A549 (cell line): ENCODE measurements around the gene MED27. TPM values are rescaled to one million over a fixed set of nuclear protein-coding genes. Genes with fewer than 3 reads are reported as not detected.

Source experiments
- ATAC-seq, 2 experiments: fragments of 200-7000 bp in 1 of 2; fragments of >200 bp in 1 of 2; cut with Nextera tagmentation in 1 of 2; cut with Tn5 transposase in 1 of 2; 3 replicates each; pipeline versions ENCODE4 v1.8.0 to v1.9.1; 2018 to 2020; ENCODE audit warnings: mild to moderate bottlenecking in 1 of 2, moderate library complexity in 1 of 2
- CTCF ChIA-PET: fragments of 300-600 bp; sonication (Branson Sonifier 250); formaldehyde crosslinking; extraction: SDS; loops from one replicate; lab custom pipeline; 2021; ENCODE audit warnings: antibody characterized with exemption, inconsistent platforms; lab: Yijun Ruan, JAX
- POLR2A ChIA-PET: fragments of 350-600 bp; formaldehyde crosslinking; extraction: SDS; loops from one replicate; lab custom pipeline; 2021; ENCODE audit warnings: antibody characterized with exemption, inconsistent platforms; lab: Yijun Ruan, JAX
- DNase-seq, 2 experiments: peaks; one replicate each; pipeline versions ENCODE4 v3.0.0 to v3.0.0-alpha.2; 2011 to 2016; ENCODE audit warnings: low read depth in 1 of 2, low spot score in 1 of 2
- FAIRE-seq: peaks from 2 replicates; lab custom pipeline; 2011; peaks lifted over from hg19 to GRCh38; lab: Jason Lieb, UNC
- H3K27ac ChIP-seq, 2 experiments: fragments of >200 bp; sonication (Bioruptor Twin); formaldehyde crosslinking; 3 replicates each; pipeline ENCODE4 v1.5.1; 2016 to 2017
- H3K4me1 ChIP-seq: fragments of >200 bp; sonication (Bioruptor Twin); formaldehyde crosslinking; 3 replicates; pipeline ENCODE4 v1.6.1; 2016
- H3K4me2 ChIP-seq: fragments of >200 bp; sonication (Bioruptor Twin); formaldehyde crosslinking; 3 replicates; pipeline ENCODE4 v1.6.1; 2016
- H3K4me3 ChIP-seq: fragments of >200 bp; sonication (Bioruptor Twin); formaldehyde crosslinking; 3 replicates; pipeline ENCODE4 v1.5.1; 2016
- H3K9me3 ChIP-seq: fragments of >200 bp; sonication (Bioruptor Twin); formaldehyde crosslinking; 3 replicates; pipeline ENCODE4 v1.6.1; 2016
- CHD4 ChIP-seq: fragments of 200-600 bp; sonication (generic); IDR thresholded peaks from 2 replicates; pipeline ENCODE4 v1.6.1; 2016; ENCODE audit warnings: antibody characterized with exemption, mild to moderate bottlenecking, borderline replicate concordance
- FOSB ChIP-seq: fragments of 250-450 bp; sonication (Bioruptor Pico); IDR thresholded peaks from 2 replicates; pipeline ENCODE4 v1.5.0; 2020; ENCODE audit warnings: mild to moderate bottlenecking, moderate library complexity
- JUNB ChIP-seq: fragments of >200 bp; sonication (Bioruptor Twin); formaldehyde crosslinking; IDR thresholded peaks from 2 replicates; pipeline ENCODE4 v1.6.1; 2016
- KDM5A ChIP-seq: fragments of 200-600 bp; sonication (generic); IDR thresholded peaks from 2 replicates; pipeline ENCODE4 v1.6.1; 2016; ENCODE audit warnings: antibody characterized with exemption, mild to moderate bottlenecking
- MAX ChIP-seq: IDR thresholded peaks from 2 replicates; pipeline ENCODE4 v1.6.1; 2012
- NFE2L2 ChIP-seq: fragments of 150-350 bp; conservative IDR thresholded peaks from 2 replicates; pipeline ENCODE4 v1.6.1; 2014; ENCODE audit warnings: low read length
- NPAS2 ChIP-seq: fragments of 250-450 bp; sonication (Bioruptor Pico); IDR thresholded peaks from 2 replicates; pipeline ENCODE4 v1.8.0; 2022; ENCODE audit warnings: mild to moderate bottlenecking, moderate library complexity, borderline replicate concordance
- NR3C1 ChIP-seq: fragments of >200 bp; sonication (Bioruptor Twin); formaldehyde crosslinking; IDR thresholded peaks from 3 replicates; pipeline ENCODE4 v1.6.1; 2017
- PHF8 ChIP-seq: fragments of 200-600 bp; sonication (generic); IDR thresholded peaks from 2 replicates; pipeline ENCODE4 v1.6.1; 2016; ENCODE audit warnings: low read depth, mild to moderate bottlenecking, antibody characterized with exemption, moderate library complexity, borderline replicate concordance
- REST ChIP-seq: fragments of 200-600 bp; sonication (generic); IDR thresholded peaks from 2 replicates; pipeline ENCODE4 v1.6.1; 2016; ENCODE audit warnings: antibody characterized with exemption, mild to moderate bottlenecking, moderate library complexity
- SMC3 ChIP-seq: fragments of >200 bp; sonication (Bioruptor Twin); formaldehyde crosslinking; IDR thresholded peaks from 3 replicates; pipeline ENCODE4 v1.6.1; 2018; ENCODE audit warnings: inconsistent platforms
- ZFP36 ChIP-seq: fragments of 450-650 bp; IDR thresholded peaks from 2 replicates; pipeline ENCODE4 v1.6.1; 2014; ENCODE audit warnings: borderline replicate concordance; ENCODE audit not compliant: partially characterized antibody
- WGBS: methylation state at CpG from one replicate; pipeline ENCODE4 v1.1.6; 2017; ENCODE audit errors: missing lambda C conversion rate; 5-methylcytosine and 5-hydroxymethylcytosine counted together
- polyA plus RNA-seq, 4 experiments: library from polyadenylated mRNA; depleted of rRNA in 3 of 4; stranded (reverse); fragments of >200 nt; fragmentation: RNase III in 1 of 4; extraction: RNeasy Plus Mini Kit Qiagen cat#74134 plus additional on column Dnase treatment in 1 of 4; gene quantifications; 2 replicates in 3 of 4; 3 replicates in 1 of 4; pipeline ENCODE4 v1.2.3, GENCODE V29; 2011 to 2017

Gene MED27
- polyA plus RNA-seq, 2 of the 4 experiments (the other 2 are of a cell fraction): 24.2 to 37.8 TPM

GRCh38 chr9:131840751-131841702 is 238.6 kb downstream of the MED27 start:
- Histone ChIP-seq H3K4me2 (no peak overlapping the region), H3K4me3 (no peak overlapping the region), H3K27ac (no peak overlapping the region), H3K9me3 (no peaks in the 10 kb centered on the region)
- DNase-seq (no peak), FAIRE-seq (no peak), ATAC-seq (no peak)
- ChIA-PET POLR2A (no interaction called here), CTCF (interaction anchor here (0.6 to 1.1 kb wide), 2 partner anchors 393 to 396 kb away, joined by 3 to 4 read pairs; no protein-coding TSS in a partner anchor)
- TF ChIP-seq ZFP36 (peak; percentile 18), JUNB (no peak)
- TF ChIP-seq, all 56 proteins: peak for 1
- H3K4me1 ChIP-seq: no peaks in the 10 kb centered on the region
- WGBS: 75% methylated on average over 25 of the region's 25 CpGs

GRCh38 chr9:131840220-131840619 is 239.4 kb downstream of the MED27 start:
- no peaks in the 10 kb centered on the region for H3K9me3 ChIP-seq
- FAIRE-seq: no peak
- ATAC-seq: no peak
- no peak for DNase-seq
- no peaks in the 10 kb centered on the region for H3K4me1 ChIP-seq
- TF ChIP-seq NPAS2 (CRISPR knock-in tag): no peak
- no peak for TF ChIP-seq SMC3
- no peak for TF ChIP-seq MAX
- TF ChIP-seq NFE2L2: no peak
- no peak for TF ChIP-seq FOSB (CRISPR knock-in tag)
- no peak for TF ChIP-seq KDM5A
- TF ChIP-seq CHD4: no peak
- no peak for TF ChIP-seq REST
- no peak for TF ChIP-seq PHF8
- no peak for TF ChIP-seq ZFP36
- 83% methylated on average over 8 of the region's 8 CpGs for WGBS
- no peak overlapping the region for H3K27ac ChIP-seq
- POLR2A ChIA-PET: no interaction called here
- no peak overlapping the region for H3K4me3 ChIP-seq
- no peak overlapping the region for H3K4me2 ChIP-seq
- CTCF ChIA-PET: interaction anchor here (1.1 kb wide), 1 partner anchor 397 kb away, joined by 4 read pairs; no protein-coding TSS in a partner anchor

- TF ChIP-seq NR3C1 (no peak), ZFP36 (peak; percentile 14)
- TF ChIP-seq, all 56 proteins: peak for 1
- H3K27ac ChIP-seq: no peak overlapping the region
- ChIA-PET POLR2A (no interaction called here), CTCF (interaction anchor here (0.8 to 1.4 kb wide), 3 partner anchors 115 to 429 kb away, joined by 3 to 4 read pairs (median 3); no protein-coding TSS in a partner anchor)
- WGBS: 75% methylated on average over 12 of the region's 22 CpGs
- FAIRE-seq (no peak), ATAC-seq (no peak), DNase-seq (no peak)
- no peaks in the 10 kb centered on the region for H3K9me3 ChIP-seq
- H3K4me2 ChIP-seq: no peak overlapping the region
- no peaks in the 10 kb centered on the region for H3K4me1 ChIP-seq
- no peak overlapping the region for H3K4me3 ChIP-seq
Measured at GRCh38 chr9:131839281-131840084, 240.2 kb downstream of the MED27 start.
